Hepatocyte (in vitro differentiated cells): ENCODE measurements around the gene MAP4.

Source experiments
- CTCF ChIP-seq: fragments of 200-600 bp; sonication (generic); IDR thresholded peaks from 2 replicates; pipeline ENCODE4 v1.5.1; 2016; ENCODE audit warnings: antibody characterized with exemption, mild to moderate bottlenecking; ENCODE audit not compliant: poor library complexity
- EZH2 ChIP-seq: fragments of 200-600 bp; sonication (generic); IDR thresholded peaks from 2 replicates; pipeline ENCODE4 v1.6.1; 2016; ENCODE audit warnings: antibody characterized with exemption, mild to moderate bottlenecking, borderline replicate concordance
- EZH2phosphoT487 ChIP-seq: fragments of 200-600 bp; sonication (generic); IDR thresholded peaks from one replicate; pipeline ENCODE4 v1.6.1; 2018; ENCODE audit warnings: antibody characterized with exemption, mild to moderate bottlenecking, low read depth, moderate library complexity; ENCODE audit not compliant: unreplicated experiment, severe bottlenecking

GRCh38 chr3:48012659-48013058, 3.6 kb downstream of the MAP4 start:
- TF ChIP-seq EZH2, result no peak
- no peak for TF ChIP-seq CTCF
- no peak for TF ChIP-seq EZH2phosphoT487
